ENCODE data around the gene ARAP2.

The ARAP2 gene, protein sequence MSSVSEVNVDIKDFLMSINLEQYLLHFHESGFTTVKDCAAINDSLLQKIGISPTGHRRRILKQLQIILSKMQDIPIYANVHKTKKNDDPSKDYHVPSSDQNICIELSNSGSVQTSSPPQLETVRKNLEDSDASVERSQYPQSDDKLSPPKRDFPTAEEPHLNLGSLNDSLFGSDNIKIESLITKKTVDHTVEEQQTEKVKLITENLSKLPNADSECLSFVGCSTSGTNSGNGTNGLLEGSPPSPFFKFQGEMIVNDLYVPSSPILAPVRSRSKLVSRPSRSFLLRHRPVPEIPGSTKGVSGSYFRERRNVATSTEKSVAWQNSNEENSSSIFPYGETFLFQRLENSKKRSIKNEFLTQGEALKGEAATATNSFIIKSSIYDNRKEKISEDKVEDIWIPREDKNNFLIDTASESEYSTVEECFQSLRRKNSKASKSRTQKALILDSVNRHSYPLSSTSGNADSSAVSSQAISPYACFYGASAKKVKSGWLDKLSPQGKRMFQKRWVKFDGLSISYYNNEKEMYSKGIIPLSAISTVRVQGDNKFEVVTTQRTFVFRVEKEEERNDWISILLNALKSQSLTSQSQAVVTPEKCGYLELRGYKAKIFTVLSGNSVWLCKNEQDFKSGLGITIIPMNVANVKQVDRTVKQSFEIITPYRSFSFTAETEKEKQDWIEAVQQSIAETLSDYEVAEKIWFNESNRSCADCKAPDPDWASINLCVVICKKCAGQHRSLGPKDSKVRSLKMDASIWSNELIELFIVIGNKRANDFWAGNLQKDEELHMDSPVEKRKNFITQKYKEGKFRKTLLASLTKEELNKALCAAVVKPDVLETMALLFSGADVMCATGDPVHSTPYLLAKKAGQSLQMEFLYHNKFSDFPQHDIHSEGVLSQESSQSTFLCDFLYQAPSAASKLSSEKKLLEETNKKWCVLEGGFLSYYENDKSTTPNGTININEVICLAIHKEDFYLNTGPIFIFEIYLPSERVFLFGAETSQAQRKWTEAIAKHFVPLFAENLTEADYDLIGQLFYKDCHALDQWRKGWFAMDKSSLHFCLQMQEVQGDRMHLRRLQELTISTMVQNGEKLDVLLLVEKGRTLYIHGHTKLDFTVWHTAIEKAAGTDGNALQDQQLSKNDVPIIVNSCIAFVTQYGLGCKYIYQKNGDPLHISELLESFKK (N-terminal part only)
- total RNA-seq: 98.7 to 191 (median 179) reads per million in 3 experiments

DNA sequence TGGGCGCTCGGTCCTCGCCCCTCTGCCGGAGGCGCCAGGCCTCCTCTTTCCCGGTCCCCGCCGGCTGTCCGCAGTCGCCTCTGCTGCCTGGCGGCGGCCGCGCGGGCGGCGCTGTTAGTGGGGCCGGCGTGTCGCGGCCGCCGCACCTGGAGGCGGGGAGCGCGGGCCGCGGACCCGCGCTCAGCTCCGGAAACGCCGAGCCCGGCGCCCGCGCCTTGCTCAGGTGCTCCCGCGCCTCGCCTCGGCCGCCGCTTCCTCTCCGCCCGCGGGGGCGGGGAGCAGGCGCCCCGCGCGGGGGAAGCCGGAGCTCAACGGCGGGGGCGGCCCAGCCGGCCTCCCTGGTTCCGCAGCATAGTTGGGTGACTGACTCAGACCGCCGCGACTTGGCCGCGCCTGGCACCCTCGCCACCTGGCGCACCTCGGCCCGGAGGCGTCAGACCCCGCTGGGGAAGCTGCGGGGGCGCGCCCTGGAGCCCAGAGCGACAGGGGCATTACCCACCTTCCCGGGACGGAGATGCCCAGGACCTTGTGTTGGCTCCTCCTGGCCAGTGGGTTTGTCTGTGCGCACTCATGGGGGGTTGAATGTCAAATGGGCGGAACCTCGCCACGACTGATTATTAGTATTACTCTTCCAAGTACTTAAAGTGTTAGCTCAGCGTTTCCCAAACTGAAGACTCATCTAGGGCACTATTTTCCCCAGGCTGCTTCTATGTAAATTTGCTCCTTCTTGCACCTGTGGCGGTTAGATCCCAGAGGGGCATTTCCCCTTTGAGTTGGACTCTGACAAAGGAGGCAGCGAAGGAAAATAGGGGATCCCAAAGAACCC, at the start of gene ARAP2:
Gene ARAP2, minus strand, starts transcription at position 258 of the 826 bp plus-strand sequence. CDS start 15,028 bp downstream, outside the sequence.
- peak; percentile 78 for DNase-seq

DNA sequence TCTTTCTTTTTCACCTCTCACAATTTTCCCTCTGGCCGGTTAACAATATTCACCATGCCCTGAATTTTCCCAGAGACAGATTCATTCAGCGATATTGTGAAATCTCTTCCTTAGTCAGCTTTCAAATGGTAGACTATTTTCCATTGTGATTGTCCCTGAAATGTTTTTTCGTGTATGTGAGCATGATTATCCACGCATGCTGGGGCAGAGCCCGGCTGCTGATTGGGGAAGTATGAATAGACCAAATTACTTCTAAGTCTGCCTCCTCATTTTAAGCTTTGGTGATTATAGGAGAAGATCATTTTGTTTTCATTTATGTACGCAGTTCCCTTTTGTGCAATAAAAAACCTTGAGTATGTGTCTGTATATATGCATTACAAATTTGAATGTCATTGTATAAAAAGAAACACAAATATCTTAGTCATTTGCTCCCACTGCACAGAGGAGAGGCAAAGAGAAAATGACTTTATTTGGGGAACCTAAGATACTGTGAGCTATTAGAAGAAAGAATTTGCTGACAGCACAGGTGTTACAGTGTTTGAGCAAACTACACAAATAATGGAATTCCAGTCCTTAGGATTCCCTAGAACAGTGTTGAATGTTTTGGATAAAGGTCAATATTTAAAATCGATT, 48.4 kb upstream of the ARAP2 start:
- DNase-seq: no peak

DNA sequence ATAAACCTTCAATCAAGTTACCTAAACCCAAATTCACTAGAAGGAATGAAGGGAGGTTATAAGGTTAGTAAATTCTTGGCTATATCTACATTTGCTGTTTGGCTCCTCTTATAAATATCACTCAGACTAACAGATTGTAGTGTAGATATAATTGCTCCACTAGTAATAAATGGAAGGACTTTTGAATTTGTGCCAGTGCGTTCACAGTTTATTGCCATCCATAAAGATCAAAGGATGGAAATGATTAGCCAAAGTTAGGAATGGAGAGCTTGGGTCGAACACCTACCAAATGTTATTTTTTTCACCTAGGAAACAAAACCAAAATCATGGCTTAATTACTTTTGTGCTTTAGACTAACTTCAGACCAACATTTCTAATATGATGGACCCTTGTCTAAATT, 46.3 kb upstream of the ARAP2 start:
- DNase-seq: no peak

DNA sequence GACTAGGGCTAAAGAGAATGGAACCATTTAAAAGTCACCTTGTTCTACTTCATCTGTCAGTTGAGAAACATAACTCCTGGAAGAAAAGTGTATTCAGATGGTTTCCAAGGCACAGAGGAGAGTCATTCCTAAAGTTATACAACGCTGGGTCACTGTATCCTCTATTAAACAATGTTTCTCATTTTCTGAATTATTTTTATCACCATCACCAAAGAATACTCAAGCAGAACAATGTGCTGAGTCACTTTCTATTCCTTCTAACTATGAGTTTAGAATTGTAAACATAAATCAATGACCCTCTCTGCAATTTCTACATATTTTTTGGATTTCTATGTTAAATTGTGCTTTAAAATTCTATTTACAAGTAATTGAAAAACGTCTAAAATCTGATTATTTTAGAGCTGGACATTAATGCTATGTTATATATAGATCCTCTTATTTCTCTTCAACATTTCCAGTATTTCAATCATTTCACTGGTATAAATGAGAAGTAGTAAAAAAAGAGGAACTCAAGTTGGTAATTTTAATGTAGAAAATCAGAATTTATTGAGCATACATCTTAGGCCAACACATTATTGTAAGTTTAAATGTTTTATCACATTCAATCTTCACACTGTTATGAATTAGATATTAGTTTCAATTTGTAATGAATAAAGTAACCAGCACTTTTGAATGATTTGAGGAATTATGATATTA, 44.6 kb upstream of the ARAP2 start:
- DNase-seq: no peak

DNA sequence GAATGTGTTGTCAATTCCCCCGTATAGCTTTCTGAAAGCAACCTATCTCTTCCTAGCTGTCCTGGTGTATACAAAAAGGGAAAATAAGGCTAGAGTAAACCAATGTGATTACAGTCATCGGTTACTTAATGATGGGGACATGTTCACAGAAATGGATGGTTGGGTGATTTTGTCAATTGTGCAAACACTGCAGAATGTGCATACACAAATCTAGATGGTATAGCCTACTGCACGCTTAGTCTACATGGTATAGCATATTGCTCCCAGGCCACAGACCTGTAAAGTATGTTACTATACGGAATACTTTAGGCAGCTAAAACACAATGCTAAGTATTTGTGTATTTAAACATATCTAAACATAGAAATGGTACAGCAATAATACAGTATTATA, 42.2 kb upstream of the ARAP2 start:
- no peak for DNase-seq

DNA sequence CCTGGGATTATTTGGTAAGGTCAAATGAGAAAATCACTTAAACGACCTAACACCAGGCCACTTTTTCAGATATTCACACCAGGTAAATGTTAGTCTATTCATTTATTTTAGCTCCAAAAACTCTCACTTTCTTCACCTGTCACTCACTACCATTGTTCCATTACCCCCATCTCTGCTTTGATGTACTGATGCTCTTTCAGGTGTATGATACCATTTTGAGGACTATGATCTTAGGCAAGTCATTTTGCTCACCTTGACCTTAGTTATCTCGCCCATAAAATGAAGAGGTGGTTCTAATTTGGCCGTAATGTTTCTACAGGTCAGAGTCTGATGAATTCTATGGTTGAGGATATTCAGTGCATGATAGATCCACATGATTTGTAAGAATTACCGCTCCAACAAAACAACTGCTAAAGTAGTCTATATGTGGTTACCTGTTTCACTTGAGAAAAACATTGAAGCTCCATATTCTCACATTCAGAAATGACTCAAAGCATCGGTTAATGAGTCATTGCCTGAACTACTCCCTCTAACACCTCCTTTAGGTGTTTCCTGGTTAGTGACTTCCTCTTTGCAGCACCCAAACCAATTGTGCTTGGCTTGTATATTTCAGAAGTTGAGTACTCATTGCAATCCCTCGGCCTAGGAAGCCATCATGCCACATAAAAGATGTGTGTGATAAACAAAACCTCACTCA, 41.6 kb upstream of the ARAP2 start:
- peak; percentile 79 for DNase-seq

DNA sequence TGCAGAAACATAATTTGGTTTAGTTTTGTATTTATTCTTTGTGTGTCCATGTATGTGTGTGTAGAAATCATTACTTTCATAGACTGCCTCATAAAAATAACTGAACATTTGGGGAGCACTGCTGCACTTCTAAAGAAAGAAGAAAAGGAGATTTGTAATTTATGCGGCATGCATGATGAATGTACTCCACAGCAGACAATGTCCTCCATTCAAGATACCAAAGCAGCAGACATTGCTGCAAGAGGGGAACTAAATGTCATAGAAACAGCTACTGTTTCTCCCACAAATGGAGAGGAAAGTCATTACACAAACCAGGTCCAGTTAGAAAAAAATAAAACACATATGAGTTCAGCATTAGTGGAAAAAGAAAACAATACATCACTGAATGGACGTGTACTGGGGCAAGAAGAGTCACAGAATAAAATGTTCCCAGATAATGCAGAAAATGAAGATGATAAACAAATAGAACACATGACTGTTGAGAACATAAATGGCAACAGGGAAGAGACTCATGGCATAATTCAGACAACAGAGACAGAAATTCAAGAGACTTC, 39.7 kb upstream of the ARAP2 start:
- no peak for DNase-seq

DNA sequence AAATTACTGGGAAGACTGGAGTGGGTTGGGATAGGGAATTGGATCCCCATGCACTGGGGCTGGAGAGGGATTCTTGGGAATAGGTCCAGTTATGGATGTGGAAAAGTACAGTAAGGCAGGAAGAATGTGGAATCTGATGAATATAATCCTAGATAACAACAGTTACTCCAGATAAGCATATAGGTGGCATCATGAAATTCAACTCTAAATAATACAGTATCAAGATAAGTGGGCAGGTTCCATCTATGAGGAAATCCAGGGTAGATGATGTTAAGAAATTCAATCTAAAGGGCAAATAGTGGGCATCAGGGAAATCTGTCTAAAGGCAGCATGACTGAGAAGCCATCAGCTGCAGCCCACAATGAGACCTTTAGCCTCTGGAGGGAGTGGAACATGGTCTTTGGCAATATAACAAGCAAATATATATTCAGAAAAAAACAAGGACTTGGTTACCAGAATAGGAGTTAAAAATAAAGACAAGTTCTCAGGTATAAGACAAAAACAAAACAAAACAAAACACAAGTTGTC, 38.3 kb upstream of the ARAP2 start:
- no peak for DNase-seq

DNA sequence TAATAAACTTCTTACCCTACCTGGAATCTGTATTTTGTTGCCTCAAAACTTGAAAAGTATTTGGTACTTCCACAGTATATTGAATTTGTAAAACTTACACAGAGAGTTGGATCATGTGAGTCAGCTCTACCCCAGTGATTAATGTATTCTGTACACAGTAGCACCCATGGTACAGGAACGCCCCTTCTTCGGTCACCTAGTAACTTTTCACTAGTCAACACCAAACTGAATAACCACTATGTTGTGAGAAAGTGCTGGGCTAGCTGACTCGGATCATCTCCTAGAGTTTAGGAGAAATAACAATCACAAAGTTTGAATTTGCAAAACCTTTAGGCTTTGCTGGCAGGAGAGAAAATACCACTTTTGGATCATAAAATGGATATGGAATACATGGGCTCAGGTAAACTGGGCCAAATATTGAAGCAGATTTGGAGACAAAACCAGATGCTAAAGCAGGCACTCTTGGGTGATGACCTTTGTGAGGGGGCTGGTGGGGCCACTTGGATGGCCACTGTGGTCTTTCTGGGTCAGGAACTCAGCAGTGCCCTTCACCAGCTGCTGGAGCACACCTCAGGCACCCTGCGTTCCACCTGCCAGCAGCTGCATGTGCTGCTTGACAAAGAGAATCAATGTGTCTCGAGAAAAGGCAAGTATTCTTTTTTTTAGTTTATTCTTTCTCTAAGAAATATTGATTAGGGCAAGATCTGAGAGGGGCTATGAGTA, 37.2 kb upstream of the ARAP2 start, which contains the start of gene DTHD1:
Gene DTHD1, plus strand, starts transcription at position 233 of the 723 bp plus-strand sequence. Its CDS starts 143 bp downstream, at position 376.
- no peak for DNase-seq

DNA sequence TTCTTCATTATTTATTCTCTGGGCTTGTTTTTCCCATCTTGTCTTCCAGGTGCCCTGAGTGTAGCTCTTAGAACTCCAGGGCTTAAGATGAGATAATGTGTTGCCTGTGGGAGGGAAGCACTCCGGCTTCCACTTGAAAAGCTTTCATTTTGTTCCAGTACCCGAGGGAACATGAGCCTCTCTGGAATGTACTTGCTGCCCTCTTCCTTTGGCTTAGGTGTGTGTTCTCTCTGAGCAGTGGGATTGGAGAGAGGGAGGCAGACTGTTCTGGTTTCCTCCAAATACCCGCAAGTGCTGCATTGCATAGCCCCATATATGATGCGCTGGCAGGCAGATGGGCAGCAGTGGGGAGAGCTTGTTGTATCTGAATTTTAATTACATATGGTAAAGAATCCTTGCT, 36.2 kb upstream of the ARAP2 start:
- no peak for DNase-seq

DNA sequence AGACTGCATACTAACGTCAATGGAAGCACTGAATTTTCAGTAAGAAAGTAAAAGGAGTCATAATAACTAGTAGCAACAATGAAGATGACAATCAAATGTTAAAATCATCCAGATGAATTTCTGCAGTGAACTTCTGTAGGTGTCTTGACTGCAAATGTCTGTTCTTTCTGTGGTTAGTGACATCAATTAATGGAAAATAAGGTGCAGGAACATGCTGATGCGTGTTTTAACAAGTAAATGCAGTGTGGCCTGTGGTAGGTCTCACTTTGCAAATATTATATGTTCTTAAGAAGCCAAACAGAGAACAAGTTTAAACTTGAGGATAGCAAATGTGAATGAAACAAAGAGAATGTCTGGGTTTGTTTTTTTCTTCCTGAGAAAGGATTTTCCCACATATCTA, 34.5 kb upstream of the ARAP2 start:
- no peak for DNase-seq

DNA sequence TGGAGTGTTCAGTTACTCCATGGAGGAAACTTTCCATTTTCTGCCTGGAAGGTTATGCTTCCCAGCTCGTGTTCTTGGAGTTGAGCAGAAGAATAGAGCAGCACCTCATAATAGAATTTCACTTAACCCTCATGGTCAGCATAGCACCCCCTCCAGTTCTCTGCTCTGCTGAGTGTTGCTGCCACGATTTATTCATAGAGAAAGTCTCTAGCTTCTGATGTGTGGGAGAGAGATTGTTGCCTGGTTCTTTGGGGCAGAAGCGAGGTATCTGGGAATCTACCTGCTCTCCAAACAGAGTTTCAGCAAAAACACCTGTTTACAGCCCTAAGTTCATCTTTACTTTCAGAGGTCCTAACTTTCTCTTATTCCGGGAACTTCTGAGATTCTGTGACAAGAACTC, 33.2 kb upstream of the ARAP2 start:
- no peak for DNase-seq

DNA sequence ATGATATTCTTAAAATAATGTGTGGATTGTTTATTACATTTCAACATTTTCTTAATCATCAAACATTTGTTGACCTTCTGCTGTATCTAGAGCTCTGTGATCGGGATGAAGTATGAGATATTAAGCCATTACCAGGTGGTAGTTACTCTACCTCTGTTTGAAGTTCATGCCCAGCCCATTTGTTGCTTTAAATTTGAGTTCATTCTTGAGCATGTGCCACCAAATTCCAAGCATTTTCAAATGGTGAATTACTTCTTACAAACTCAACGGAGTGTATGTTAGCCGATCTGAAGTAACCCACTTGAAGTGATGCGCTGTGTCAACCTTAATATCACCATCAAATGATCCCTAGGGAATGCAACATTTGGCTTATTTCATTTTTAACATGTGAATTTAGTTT, 29.8 kb upstream of the ARAP2 start:
- no peak for DNase-seq

DNA sequence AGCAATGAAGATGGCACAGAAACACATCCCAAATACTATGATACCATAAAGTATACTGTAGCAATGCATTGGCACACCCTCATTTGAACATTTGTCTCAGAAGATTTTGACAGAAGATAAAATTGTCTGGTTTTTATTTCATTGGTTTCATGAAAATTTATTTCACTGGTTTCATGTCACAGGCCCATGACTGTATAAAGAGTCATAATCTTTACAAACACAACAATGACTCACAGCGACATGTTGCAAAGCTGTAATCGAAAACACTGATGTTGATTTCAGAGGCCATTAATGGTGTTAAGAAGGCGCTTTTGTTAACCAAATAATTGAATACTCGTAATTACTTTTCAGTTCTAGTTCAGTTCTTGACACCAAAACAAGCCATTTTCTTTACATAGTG, 29.0 kb upstream of the ARAP2 start:
- no peak for DNase-seq

DNA sequence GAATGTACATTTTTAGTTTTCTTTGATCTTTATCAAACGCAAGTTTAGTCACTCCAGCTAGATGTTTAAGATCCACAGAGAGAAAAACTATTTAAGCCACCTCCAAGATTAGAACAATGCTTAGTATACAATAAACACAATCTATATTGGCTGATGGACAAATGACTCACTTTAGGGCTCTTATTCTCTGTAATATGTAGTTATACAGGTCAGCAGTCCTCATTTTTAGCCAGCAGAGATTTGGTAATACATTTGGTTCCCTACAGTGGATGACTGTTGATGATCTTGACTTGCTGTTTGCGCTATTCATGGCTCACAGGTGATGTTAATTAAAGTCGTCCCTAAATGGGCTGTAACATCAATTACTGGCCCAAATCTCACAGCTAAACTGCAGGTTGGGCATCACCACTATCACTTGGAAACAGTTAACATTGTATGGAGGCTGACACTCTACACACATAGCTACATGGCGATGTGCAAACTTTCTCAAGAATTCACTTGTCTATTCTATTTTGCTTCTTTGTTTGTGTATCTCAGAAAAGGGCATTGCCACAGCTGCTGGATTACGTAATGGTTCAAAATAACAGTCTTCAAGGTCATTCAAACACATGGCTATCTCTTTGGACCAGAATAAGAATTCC, 25.3 kb upstream of the ARAP2 start:
- DNase-seq: no peak

DNA sequence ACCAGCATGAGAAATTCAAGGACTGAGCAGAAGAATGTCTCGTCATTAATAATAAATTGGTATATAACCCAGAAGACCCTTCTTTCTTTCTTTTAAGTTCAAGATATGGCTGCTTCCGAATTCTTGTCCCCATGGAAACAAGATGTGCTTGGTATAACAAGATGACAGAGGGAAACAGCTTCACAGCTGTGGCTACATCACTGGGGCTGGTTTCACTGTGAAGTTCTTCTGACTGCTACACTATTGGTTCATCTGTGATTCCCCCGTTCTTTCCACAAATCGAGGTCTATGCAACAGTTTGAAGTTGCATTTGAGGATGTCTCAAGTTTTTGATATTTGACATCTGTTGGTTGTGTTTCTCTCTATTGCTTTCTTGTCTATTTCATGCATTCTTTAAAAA, 24.8 kb upstream of the ARAP2 start:
- peak; percentile 68 for DNase-seq

DNA sequence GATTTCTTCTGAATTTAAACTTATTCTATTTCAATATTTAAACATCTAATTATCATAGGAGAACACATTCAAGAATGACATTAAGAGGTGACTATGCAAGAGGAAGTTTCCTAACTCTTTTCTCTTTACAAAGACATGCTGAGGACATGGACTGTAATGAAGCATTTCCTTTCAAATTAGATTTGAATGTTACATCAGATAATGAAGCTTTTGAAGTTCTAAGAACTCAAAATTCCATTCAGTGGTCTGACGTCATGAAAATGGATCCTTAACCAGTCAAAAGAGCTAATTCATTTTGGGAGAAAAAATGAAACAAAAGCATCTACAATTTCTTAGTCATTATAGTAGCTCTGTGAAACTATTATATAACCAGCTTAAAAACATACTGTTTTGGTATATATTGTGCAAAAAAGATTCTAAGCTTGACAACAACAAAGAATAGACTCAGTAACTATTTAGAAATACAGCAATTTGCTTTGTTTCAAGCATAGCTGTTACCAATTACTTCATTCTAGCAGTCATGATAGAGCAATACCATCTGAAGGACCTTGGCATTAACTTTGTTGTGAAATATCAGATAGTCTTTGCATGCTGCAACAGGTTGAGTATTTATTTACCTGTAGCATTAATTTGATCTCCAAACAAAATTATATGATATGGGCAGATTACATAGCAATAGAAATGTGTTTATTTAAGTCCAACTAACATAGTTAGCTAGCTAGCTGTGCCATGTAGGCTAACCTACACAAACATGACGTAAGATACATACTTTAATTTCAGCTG, 23.4 kb upstream of the ARAP2 start:
- DNase-seq: no peak
